ENCODE measurements around the gene MAP3K4.

DNA sequence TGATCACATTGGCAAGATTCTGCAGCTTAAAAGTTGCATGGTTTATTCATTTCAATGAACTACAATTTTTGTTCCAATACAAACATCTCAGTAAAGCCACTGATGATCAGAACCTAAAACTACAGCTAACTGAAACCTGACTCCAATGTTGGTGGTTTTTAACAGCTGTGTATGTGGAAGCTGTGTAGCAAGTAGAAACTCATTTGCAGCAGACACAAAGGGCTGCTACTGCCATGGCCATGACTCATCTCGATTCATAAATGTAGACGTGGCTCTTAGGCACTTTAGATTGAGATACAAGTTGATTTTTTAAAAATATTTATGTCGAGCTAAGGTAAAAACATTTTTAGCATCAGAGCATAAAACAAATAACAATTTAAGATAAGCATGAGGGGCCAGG, 19.5 kb upstream of the MAP3K4 start:
- TF ChIP-seq CTCF (IDR thresholded peaks at IDR 0.05) (no peak), POLR2A (IDR thresholded peaks at IDR 0.05) (no peak)

All from lower leg skin (tissue), 3 donors.